K562 (cell line): Measurements from ENCODE around the gene NXN. TPM values are rescaled to one million over a fixed set of nuclear protein-coding genes. Genes with fewer than 3 reads are reported as not detected.

Experiments used
- ATAC-seq: fragments of 200-7000 bp; cut with Tn5 transposase; 3 replicates; pipeline ENCODE4 v1.9.1; 2020; ENCODE audit warnings: moderate library complexity
- BruUV-seq: library from RNA; stranded (reverse); fragments of 400-500 nt; replicated peaks from 2 replicates; lab custom pipeline; 2021; lab: Mats Ljungman, UMichigan
- CTCF ChIA-PET: fragments of 300-600 bp; formaldehyde crosslinking; extraction: SDS; loops from one replicate; lab custom pipeline; 2021; ENCODE audit warnings: low intra/inter-chr PET ratio; lab: Yijun Ruan, JAX
- POLR2A ChIA-PET: fragments of 300-600, 350-650 bp; sonication (Branson Sonifier 250); formaldehyde crosslinking; extraction: SDS; loops from one replicate; lab custom pipeline; 2021; ENCODE audit warnings: antibody characterized with exemption, inconsistent platforms; lab: Yijun Ruan, JAX
- DNase-seq, 4 experiments: peaks; one replicate each; pipeline versions ENCODE4 v3.0.0 to v3.0.0-alpha.2; 2011 to 2018; ENCODE audit warnings: low spot score in 3 of 4, mixed read lengths in 3 of 4; ENCODE audit errors: extremely low read depth in 1 of 4
- FAIRE-seq: peaks from 2 replicates; lab custom pipeline; 2011; peaks lifted over from hg19 to GRCh38; lab: Jason Lieb, UNC
- H2AFZ ChIP-seq: 2 replicates; pipeline ENCODE4 v1.6.0; 2011; ENCODE audit warnings: low read depth, low read length, control low read depth, inconsistent platforms
- H3K27ac ChIP-seq: fragments of 200-600 bp; 3 replicates; pipeline ENCODE4 v1.8.0; 2011; ENCODE audit warnings: low read depth, mild to moderate bottlenecking, control low read depth, inconsistent platforms, low read length, moderate library complexity, mixed read lengths; ENCODE audit errors: extremely low read depth
- H3K27me3 ChIP-seq, 2 experiments: fragments of 300-600 bp in 1 of 2; 2 replicates in 1 of 2; 3 replicates in 1 of 2; pipeline versions ENCODE4 v1.6.0 to v1.8.0; 2011; ENCODE audit warnings: inconsistent platforms in 2 of 2, low read length in 2 of 2, mild to moderate bottlenecking in 1 of 2, mixed read lengths in 1 of 2, moderate library complexity in 1 of 2; ENCODE audit not compliant: control insufficient read depth in 2 of 2, insufficient read depth in 2 of 2
- H3K36me3 ChIP-seq: fragments of 300-600 bp; 3 replicates; pipeline ENCODE4 v1.8.0; 2011; ENCODE audit warnings: mild to moderate bottlenecking, low read length, inconsistent platforms; ENCODE audit not compliant: control insufficient read depth, insufficient read depth
- H3K4me1 ChIP-seq, 2 experiments: fragments of 200-600 bp in 1 of 2; replicated peaks in 1 of 2; 2 replicates in 1 of 2; 3 replicates in 1 of 2; pipeline versions ENCODE4 v1.5.1 to v1.8.0; 2011; ENCODE audit warnings: inconsistent platforms in 2 of 2, low read length in 2 of 2, mild to moderate bottlenecking in 1 of 2, mixed read lengths in 1 of 2, moderate library complexity in 1 of 2; ENCODE audit not compliant: control insufficient read depth in 2 of 2, insufficient read depth in 2 of 2
- H3K4me2 ChIP-seq: 2 replicates; pipeline ENCODE4 v1.6.1; 2011; ENCODE audit warnings: low read length, control low read depth, inconsistent platforms, mixed read lengths; ENCODE audit not compliant: insufficient read depth
- H3K4me3 ChIP-seq: fragments of 200-600 bp; sonication (generic), shearing (Covaris generic); 2 replicates; pipeline ENCODE4 v1.5.1; 2016; ENCODE audit warnings: control low read depth, inconsistent platforms
- H3K79me2 ChIP-seq: fragments of 200-600 bp; 3 replicates; pipeline ENCODE4 v1.8.0; 2011; ENCODE audit warnings: low read length, inconsistent platforms; ENCODE audit not compliant: control insufficient read depth, insufficient read depth
- H3K9ac ChIP-seq, 2 experiments: 2 replicates each; pipeline versions ENCODE4 v1.6.0 to v1.6.1; 2011; ENCODE audit warnings: low read depth in 2 of 2, low read length in 2 of 2, control low read depth in 1 of 2, inconsistent platforms in 1 of 2, mild to moderate bottlenecking in 1 of 2, mixed read lengths in 1 of 2; ENCODE audit not compliant: insufficient read depth in 1 of 2
- H3K9me1 ChIP-seq: one replicate; pipeline ENCODE4 v1.6.0; 2011; ENCODE audit warnings: inconsistent platforms, mild to moderate bottlenecking, low read length, moderate library complexity; ENCODE audit not compliant: control insufficient read depth, insufficient read depth
- H3K9me3 ChIP-seq: replicated peaks from 2 replicates; pipeline ENCODE4 v1.5.1; 2011; ENCODE audit warnings: low read depth, low read length, inconsistent platforms; ENCODE audit not compliant: control insufficient read depth, insufficient read depth
- H4K20me1 ChIP-seq: replicated peaks from 2 replicates; pipeline ENCODE4 v1.6.1; 2011; ENCODE audit warnings: low read length, inconsistent platforms, mixed read lengths; ENCODE audit not compliant: control insufficient read depth, insufficient read depth
- CBFA2T3 ChIP-seq: fragments of 450-650 bp; IDR thresholded peaks from 2 replicates; pipeline ENCODE4 v1.6.1; 2017
- E2F8 ChIP-seq: fragments of 450-650 bp; IDR thresholded peaks from 2 replicates; pipeline ENCODE4 v1.7.1; 2018; ENCODE audit warnings: mild to moderate bottlenecking, low read depth; ENCODE audit not compliant: partially characterized antibody
- ETV1 ChIP-seq: fragments of 450-650 bp; conservative IDR thresholded peaks from 2 replicates; pipeline ENCODE4 v1.6.1; 2016; ENCODE audit warnings: missing genetic modification characterization, control low read depth, low read depth, missing compliant biosample characterization
- RBFOX2 ChIP-seq: fragments of 200-400 bp; formaldehyde crosslinking; IDR thresholded peaks from 2 replicates; pipeline ENCODE4 v1.6.1; 2017; ENCODE audit warnings: low read depth, mild to moderate bottlenecking, low read length, moderate library complexity
- WGBS: fragments of 100-300 bp; shearing (Covaris generic); methylation state at CpG from one replicate; pipeline ENCODE4 v1.1.6; 2016; ENCODE audit warnings: low coverage, mixed read lengths; ENCODE audit not compliant: insufficient coverage; ENCODE audit errors: missing lambda C conversion rate; 5-methylcytosine and 5-hydroxymethylcytosine counted together
- in situ Hi-C: fragments of 300-500 bp; cut with MboI; formaldehyde crosslinking; loops from 4 replicates; pipeline ENCODE4 v1.15.0; 2018; ENCODE audit warnings: inconsistent platforms, mixed read lengths
- intact Hi-C: fragments of 100-400 bp; cut with micrococcal nuclease; formaldehyde crosslinking; loops from 2 replicates; pipeline ENCODE4 v1.14.2; 2022
- polyA plus RNA-seq, 8 experiments: library from polyadenylated mRNA; depleted of rRNA in 4 of 8; stranded (reverse) in 5 of 8; unstranded in 3 of 8; fragments of >200 nt; fragmentation: Nextera tagmentation in 2 of 8; fragmentation: Illumina TruSeq in 1 of 8; extraction: Ambion mirVana in 2 of 8; extraction: Trizol in 1 of 8; gene quantifications; 2 replicates each; pipeline versions ENCODE4 v1.2.1 to v1.2.3, GENCODE V29; 2011 to 2014; ENCODE audit warnings: inconsistent platforms in 1 of 8, missing spikeins in 1 of 8
- total RNA-seq, 7 experiments: library from RNA; depleted of rRNA in 6 of 7; stranded (reverse); fragments of >200 nt in 6 of 7; fragmentation: Illumina TruSeq in 2 of 7; extraction: Trizol in 2 of 7; gene quantifications; 2 replicates each; pipeline versions ENCODE4 v1.2.1 to v1.2.3, GENCODE V29; 2011 to 2021; ENCODE audit warnings: low replicate concordance in 1 of 7

NXN gene
- total and polyA plus RNA-seq, 9 of the 15 experiments (the other 6 are each of a cell fraction or from before 2014, with no cell fraction given) = 0.08 to 0.39 (median 0.29) TPM; not detected in 5

GRCh38 chr17:806781-807522 lies 172.6 kb downstream of the NXN start:
- no peaks in the 10 kb centered on the region for H3K9me3 ChIP-seq
- peaks cover 16 to 48% of the 10 kb centered on the region in 2 experiments for H3K27me3 ChIP-seq
- BruUV-seq = no TSS peak
- CTCF ChIA-PET = interaction anchor here (0.6 kb wide), 1 partner anchor 37 kb away, joined by 3 read pairs; no protein-coding TSS in a partner anchor
- ATAC-seq = no peak
- H2AFZ ChIP-seq = no peak overlapping the region
- WGBS = 0% methylated on average over 17 of the region's 33 CpGs
- no peaks in the 10 kb centered on the region; a peak in 1 of 5 replicates for H3K4me1 ChIP-seq
- H3K9ac ChIP-seq = no peak overlapping the region
- H4K20me1 ChIP-seq = no peaks in the 10 kb centered on the region
- H3K9me1 ChIP-seq = no peaks in the 10 kb centered on the region
- no peak overlapping the region for H3K27ac ChIP-seq
- POLR2A ChIA-PET = interaction anchor here (1.2 kb wide), 1 partner anchor 8 kb away, joined by 3 read pairs; no protein-coding TSS in a partner anchor
- no peak overlapping the region for H3K4me2 ChIP-seq
- no peak for DNase-seq
- no peak overlapping the region for H3K4me3 ChIP-seq
- no peaks in the 10 kb centered on the region for H3K79me2 ChIP-seq
- TF ChIP-seq E2F8 = no peak
- TF ChIP-seq RBFOX2 = no peak
- no peak for TF ChIP-seq ETV1 (tag)
- TF ChIP-seq CBFA2T3 = no peak
- TF ChIP-seq, all 486 proteins: peak for 0
- in situ Hi-C loops = no loop called here
- no peaks in the 10 kb centered on the region for H3K36me3 ChIP-seq
- no peak for FAIRE-seq
- intact Hi-C loops = loop anchor here (5.0 kb wide), 1 partner anchor 175 kb away; no protein-coding TSS in a partner anchor
